SIG-M5 treated with dmso at 0.1 percent for 504 hours (cell line): ENCODE data around the gene KCNN4.

ENCODE experiments used
- DNase-seq: peaks from one replicate; lab custom pipeline; 2025; ENCODE audit not compliant: unreplicated experiment; lab: John Stamatoyannopoulos, UW

Gene KCNN4

GRCh38 chr19:43719918-43720317, 60.9 kb downstream of the KCNN4 start:
- DNase-seq: no peak

- no peak for DNase-seq
Measured at GRCh38 chr19:43719378-43719868, 61.4 kb downstream of the KCNN4 start.

GRCh38 chr19:43718627-43719377, 62.0 kb downstream of the KCNN4 start:
- DNase-seq: no peak
